Hypothalamus (tissue), 51 donors: ENCODE measurements around the gene ZNF785.
A peak's percentile ranks its signal among the peaks of the same experiment; 100 is the strongest.
"Not testable (repeated sequence)": the region's sequence is repeated elsewhere in the genome, so short reads cannot be mapped to it uniquely, and the experiment has no call there.

Source experiments
- DNase-seq, 51 donors: peaks; one replicate each; lab custom pipeline; 2025; lab: John Stamatoyannopoulos, UW

ZNF785 gene

GRCh38 chr16:30543067-30543466 is 42.4 kb downstream of the ZNF785 start:
- DNase-seq: no peak

GRCh38 chr16:30541502-30542329 is 43.8 kb downstream of the ZNF785 start:
- no peak for DNase-seq

DNA sequence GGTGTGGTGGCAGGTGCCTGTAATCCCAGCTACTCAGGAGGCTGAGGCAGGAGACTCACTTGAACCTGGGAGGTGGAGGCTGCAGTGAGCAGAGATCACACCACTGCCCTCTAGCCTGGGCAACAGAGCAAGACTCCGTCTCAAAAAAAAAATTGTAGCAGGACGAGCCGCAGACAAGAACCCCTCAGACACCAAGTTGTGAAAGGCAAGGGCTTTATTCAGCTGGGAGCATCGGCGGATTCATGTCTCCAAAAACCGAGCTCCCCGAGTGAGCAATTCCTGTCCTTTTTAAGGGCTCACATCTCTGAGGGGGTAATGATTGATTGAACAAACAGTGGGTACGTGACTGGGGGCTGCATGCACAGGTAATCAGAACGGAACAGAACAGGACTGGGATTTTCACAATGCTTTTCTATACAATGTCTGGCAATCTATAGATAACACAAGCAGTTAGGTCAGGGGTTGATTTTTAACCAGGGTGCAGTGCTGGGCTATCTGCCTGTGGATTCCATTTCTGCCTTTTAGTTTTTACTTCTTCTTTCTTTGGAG is 44.5 kb downstream of the ZNF785 start:
- not testable (repeated sequence) for DNase-seq

GRCh38 chr16:30539986-30540526 is 45.4 kb downstream of the ZNF785 start:
- DNase-seq: not testable (repeated sequence)

DNA sequence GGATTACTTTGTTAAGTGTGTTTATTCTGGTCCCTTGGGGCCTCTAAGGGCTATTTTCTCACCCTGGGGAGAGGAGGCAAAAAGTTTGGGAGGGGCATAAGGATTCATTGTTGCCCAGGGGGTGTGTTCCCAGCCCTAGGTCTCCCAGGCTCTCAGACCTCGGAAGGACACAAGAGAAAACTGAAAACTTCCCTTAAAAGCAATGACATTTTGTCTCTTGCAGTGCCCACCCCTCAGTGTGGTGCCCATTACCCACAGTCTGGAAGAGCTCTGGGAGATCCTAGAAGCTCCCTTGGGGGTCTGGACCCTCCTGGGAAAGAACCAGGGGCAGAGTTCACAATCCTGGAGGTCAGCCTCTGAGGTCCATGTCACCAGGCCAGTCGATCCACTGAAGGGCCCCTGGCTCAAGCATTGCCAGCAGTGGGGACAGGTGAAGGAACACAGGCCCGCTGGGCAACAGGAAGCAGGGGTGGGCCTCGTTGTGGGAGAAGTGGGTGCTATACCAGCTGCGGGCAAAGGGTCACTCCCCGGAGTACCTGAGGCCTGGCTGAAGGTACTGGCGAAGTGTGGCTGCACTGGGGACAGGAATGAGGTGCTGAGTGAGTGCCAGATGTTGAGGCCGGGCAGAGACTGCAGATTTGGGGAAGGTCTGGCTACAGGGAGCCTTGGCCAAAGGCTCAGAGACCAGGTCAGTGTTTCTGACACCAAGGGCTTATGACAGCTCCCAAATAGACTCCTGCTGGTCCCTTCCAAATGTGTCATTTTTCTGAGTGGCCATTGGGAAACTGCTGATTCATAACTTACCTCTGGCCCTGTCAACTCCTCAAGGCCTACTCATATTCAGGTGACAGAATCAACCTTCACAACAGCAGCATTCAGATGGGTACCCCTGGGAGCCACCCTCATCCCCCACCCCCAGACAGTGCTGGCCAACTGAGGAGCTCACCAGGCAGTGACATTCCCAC is 46.2 kb downstream of the ZNF785 start:
- DNase-seq: no peak

GRCh38 chr16:30536391-30537024 is 49.0 kb downstream of the ZNF785 start:
- DNase-seq: not testable (repeated sequence)

GRCh38 chr16:30535777-30536190 is 49.7 kb downstream of the ZNF785 start:
- peak in 34 of 51 donors; percentile 5 to 61 (median 34) for DNase-seq

DNA sequence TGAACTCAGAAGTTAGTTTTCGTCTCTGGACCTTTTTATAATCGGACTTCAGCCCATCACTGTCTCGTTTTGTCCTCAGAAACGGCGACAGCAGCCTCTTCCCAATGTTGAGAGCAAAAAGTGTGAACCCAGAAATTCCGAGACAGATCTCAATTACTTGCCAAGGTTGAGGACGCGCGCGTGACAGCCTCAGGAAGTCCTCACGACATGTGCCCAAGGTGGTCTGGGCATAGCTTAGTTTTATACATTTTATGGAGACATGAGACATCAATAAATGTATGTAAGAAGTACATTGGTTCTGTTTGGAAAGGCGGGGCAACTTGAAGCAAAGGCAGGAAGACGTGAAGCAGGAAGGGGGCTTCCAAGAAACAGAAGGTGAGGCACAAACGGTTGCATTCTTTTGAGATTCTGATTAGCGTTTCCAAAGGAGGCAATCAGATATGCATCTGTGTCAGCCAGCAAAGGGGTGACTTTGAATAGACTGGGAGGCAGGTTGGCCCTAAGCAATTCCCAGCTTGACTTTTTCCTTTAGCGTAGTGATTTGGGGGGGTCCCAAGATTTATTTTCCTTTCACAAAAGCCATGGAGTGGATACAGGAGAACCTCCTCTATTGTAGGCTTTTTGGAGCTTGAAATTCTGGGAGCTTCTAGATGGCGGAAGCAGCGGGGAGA is 50.3 kb downstream of the ZNF785 start:
- no peak for DNase-seq

DNA sequence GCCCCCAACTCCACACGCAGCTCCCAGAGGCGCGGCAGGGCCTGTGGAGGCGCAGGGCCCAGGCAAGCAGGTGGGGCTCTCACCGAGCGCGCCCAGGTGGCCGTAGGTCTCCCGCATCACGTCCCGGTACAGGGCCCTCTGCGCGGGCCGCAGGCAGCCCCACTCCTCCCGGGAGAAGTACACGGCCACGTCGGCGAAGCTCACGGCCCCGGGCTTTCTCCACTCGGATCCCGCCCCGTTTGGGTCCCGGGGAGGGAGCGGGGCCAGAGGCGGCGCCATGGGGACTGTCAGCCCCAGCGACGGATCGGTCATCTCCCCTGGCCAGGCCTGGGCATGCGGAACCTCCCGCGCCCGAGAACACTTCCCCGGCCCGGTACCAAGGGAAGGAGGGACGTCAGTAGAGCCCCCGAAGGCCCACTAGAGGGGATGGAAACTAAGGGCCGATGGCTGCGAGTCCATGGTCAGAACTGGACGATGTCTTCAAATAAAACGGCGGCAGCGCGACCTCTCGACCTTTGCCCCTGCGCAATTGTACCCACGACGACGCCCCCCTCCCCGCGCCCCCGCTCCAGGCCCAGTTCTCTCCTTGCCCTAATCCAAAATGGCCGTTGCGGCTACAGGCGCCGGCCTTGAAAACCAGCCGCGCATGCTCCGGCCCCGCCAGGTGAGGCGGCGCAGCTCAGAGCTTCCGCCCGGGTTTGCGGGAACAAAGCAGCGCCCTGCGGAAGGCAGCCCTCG is 51.0 kb downstream of the ZNF785 start, which contains the start of gene ZNF747:
ZNF747 (minus strand) TSS at position 491 of the 738 bp plus-strand sequence; CDS start at position 312, 179 bp downstream.
- peak; percentile 66 to 97 (median 91) for DNase-seq

DNA sequence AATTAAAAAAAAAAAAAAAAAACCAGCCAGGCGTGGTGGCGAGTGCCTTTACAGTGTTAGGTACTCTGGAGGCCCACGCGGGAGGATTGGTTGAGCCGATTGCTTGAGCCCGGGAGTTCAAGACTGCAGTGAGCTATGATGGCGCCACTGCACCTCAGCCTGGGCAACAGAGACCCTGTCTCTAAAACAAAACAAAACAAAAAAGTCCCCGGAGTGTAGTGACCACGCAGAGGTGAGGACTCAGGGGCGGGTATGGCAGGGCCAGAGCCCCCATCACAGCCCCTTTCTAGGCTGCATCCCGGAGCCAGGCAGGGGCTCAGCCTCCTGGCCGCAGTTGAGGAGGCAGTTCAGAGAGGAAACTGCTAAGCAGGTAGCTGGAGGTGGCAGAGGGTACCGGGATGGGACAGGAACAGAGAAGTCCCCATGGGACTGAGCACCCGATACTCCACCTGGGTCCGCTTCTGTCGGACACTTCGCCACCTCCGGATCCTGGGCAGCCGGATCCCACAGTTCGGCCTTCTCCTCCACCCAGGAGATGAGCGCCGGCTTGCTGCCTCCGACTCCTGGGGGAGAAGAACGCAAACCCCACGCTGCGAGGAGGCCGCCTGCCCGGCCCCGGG is 51.6 kb downstream of the ZNF785 start:
- peak in 1 of 51 donors; percentile 40 for DNase-seq

- no peak for DNase-seq
Observed at GRCh38 chr16:30533146-30533522, 52.4 kb downstream of the ZNF785 start.

- DNase-seq: no peak
Observed at GRCh38 chr16:30532285-30533145, 53.0 kb downstream of the ZNF785 start.
